Activated CD4-positive, alpha-beta T cell treated with anti-CD3 and anti-CD28 coated beads, Interleukin-2, amount 10 ng/mL, durations not matched to agents 7 days and 5 days (primary cell): ENCODE results near the gene PLAAT2. TPM values are rescaled to one million over a fixed set of nuclear protein-coding genes. Genes with fewer than 3 reads are reported as not detected.
"Not testable (repeated sequence)": the region's sequence is repeated elsewhere in the genome, so short reads cannot be mapped to it uniquely, and the experiment has no call there.

Source experiments
- CTCF ChIA-PET: fragments of 350-600 bp; sonication (Branson Sonifier 250); formaldehyde crosslinking; loops from one replicate; lab custom pipeline; 2021; ENCODE audit warnings: antibody characterized with exemption; lab: Charles Lee
- POLR2A ChIA-PET: fragments of 350-600 bp; sonication (Branson Sonifier 250); formaldehyde crosslinking; loops from one replicate; lab custom pipeline; 2021; ENCODE audit warnings: antibody characterized with exemption; lab: Charles Lee
- DNase-seq: peaks from one replicate; pipeline ENCODE4 v3.0.0-alpha.2; 2020
- H3K27ac Mint-ChIP-seq: one replicate; pipeline ENCODE4 v1.8.0; 2021; ENCODE audit warnings: mild to moderate bottlenecking, moderate library complexity, mixed read lengths
- H3K27me3 Mint-ChIP-seq: one replicate; pipeline ENCODE4 v1.8.0; 2021; ENCODE audit warnings: mixed read lengths
- H3K36me3 Mint-ChIP-seq: one replicate; pipeline ENCODE4 v1.8.0; 2021; ENCODE audit warnings: low read depth, mixed read lengths
- H3K4me1 Mint-ChIP-seq: one replicate; pipeline ENCODE4 v1.8.0; 2021; ENCODE audit warnings: mixed read lengths
- H3K4me3 Mint-ChIP-seq: one replicate; pipeline ENCODE4 v1.8.0; 2021; ENCODE audit warnings: mild to moderate bottlenecking, moderate library complexity, mixed read lengths
- H3K9me3 Mint-ChIP-seq: one replicate; pipeline ENCODE4 v1.8.0; 2021; ENCODE audit warnings: mixed read lengths
- total RNA-seq, 2 experiments: library from RNA; stranded (reverse); gene quantifications; one replicate each; pipeline ENCODE4 v1.2.3, GENCODE V29; 2021

The PLAAT2 gene
- total RNA-seq, 2 experiments from 2014 or later = 0.29 TPM; not detected in 1

DNA sequence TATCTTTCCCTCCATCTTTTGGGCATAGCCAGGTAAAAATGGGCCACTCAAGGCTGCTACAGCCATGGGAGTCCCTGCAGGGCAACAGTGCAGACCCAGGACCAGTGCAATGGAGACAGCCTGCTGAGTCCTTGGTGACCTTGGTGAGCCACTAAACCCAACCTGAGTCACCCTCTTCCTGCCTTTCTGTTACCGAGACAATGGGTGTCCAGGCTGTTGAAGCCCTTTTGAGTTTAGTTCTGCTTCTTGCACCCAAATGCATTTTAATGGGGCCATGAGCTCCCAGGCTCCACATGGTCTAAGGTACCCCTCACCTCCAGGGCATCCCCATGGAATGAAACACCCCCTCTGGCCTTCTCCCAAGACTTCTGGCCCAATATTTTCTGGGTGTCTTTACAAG lies 27.4 kb downstream of the PLAAT2 start:
- no peaks in the 10 kb centered on the region for H3K9me3 Mint-ChIP-seq
- peaks cover 82% of the 10 kb centered on the region for H3K4me1 Mint-ChIP-seq
- no peaks in the 10 kb centered on the region for H3K27me3 Mint-ChIP-seq
- H3K27ac Mint-ChIP-seq = peak overlapping the region; percentile 94
- ChIA-PET CTCF (interaction anchor here (1.3 to 2.5 kb wide), 3 partner anchors 12 to 29 kb away, joined by 4 to 8 read pairs (median 6); no protein-coding TSS in a partner anchor), POLR2A (no interaction called here)
- peak overlapping the region; percentile 88 for H3K4me3 Mint-ChIP-seq
- H3K36me3 Mint-ChIP-seq = peaks cover 13% of the 10 kb centered on the region
- peak; percentile 34 for DNase-seq

DNA sequence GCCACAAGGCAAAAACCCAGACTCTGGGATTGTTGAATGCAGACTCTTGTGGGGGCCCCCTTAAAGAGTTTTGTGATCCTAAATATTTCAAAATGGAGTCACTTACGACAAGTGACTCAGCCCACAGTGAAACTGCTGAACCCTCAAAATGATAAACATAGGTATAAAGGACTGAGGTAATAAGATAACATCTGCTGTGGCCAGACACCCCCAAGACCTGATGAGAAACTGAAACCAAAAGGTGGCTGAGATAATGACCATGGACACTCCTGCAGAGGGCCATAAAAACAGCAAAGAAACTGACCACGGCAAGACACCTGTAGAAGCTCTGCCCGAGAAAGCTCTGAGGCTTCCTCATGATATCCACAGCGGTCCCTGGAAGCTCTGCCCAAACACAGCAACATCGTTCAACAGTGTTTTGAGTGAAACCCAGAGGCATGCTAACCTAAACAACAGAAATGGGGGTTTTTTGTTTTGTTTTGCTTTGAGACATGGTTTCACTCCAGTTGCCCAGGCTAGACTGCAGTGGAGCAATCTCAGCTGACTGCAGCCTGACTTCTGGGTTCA lies 28.2 kb downstream of the PLAAT2 start:
- Mint-ChIP-seq H3K9me3 (no peaks in the 10 kb centered on the region), H3K4me1 (peaks cover 81% of the 10 kb centered on the region), H3K4me3 (peak overlapping the region; percentile 21), H3K27ac (peak overlapping the region; percentile 94), H3K27me3 (no peaks in the 10 kb centered on the region), H3K36me3 (peaks cover 8% of the 10 kb centered on the region)
- peak; percentile 17 for DNase-seq
- POLR2A ChIA-PET = interaction anchor here (0.6 kb wide), 1 partner anchor 50 kb away, joined by 3 read pairs; no protein-coding TSS in a partner anchor
- CTCF ChIA-PET = no interaction called here

DNA sequence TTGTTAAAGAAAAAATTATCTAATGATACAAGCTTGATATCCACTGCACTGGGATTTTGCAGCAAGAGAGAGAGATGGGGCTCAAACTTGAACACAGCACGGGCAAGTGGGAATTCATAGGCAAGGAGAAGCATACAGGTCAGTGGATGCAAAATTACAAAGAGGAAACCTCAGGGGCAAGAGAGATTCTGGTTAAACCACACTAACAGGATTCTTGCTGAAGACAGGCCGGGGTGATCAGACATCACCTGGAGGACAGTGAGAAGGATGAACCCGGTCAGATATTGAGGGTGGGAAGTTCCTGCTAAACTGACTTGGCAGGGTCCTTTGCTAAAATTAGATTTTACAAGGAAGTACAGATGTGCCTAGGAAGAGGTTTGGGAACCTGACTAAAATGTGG lies 29.1 kb downstream of the PLAAT2 start:
- no peaks in the 10 kb centered on the region for H3K9me3 Mint-ChIP-seq
- CTCF ChIA-PET = interaction anchor here (1.2 kb wide), 1 partner anchor 55 kb away, joined by 3 read pairs; no protein-coding TSS in a partner anchor
- no peak for DNase-seq
- H3K36me3 Mint-ChIP-seq = peaks cover 7% of the 10 kb centered on the region
- POLR2A ChIA-PET = interaction anchor here (0.5 kb wide), 1 partner anchor 94 kb away, joined by 3 read pairs; no protein-coding TSS in a partner anchor
- H3K4me1 Mint-ChIP-seq = peaks cover 85% of the 10 kb centered on the region
- peak overlapping the region; percentile 72 for H3K27ac Mint-ChIP-seq
- H3K27me3 Mint-ChIP-seq = no peaks in the 10 kb centered on the region
- no peak overlapping the region for H3K4me3 Mint-ChIP-seq

DNA sequence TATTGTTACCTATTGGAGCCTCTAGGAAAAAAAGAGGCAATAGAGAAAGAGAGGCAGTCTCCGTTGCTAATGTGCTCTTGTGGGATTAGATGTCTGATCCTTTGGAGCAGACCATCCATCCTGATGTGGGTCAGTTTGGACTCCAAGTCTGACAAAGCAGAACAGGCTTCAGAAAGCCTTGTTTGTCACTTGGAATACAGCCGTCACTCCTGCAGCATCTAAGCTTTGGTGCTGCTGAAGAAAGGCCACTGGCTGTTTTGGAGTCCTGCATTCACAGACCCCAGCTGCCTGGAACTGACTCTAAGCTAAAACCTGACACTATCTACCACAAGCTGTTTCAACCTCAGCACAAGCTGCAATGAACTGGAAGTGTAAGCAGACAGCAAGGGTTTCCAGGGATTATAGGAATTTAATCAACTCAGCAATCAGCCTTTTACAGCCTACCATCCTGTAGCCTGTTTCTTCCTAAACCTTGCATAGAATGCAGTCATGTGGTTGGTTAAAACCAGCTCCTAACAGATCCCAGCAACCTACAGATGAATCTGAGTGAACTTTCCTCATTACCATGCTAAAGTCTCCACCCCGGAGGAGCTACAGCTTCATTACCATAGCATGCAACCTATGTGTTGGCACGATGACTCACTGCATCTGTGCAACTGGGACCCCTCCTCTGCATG lies 30.2 kb downstream of the PLAAT2 start:
- ChIA-PET CTCF (interaction anchor here (1.1 to 1.3 kb wide), 3 partner anchors 12 to 54 kb away, joined by 3 to 5 read pairs (median 3); no protein-coding TSS in a partner anchor), POLR2A (interaction anchor here (0.6 kb wide), 1 partner anchor 21 kb away, joined by 3 read pairs; no protein-coding TSS in a partner anchor)
- Mint-ChIP-seq H3K9me3 (no peaks in the 10 kb centered on the region), H3K4me1 (peaks cover 77% of the 10 kb centered on the region), H3K36me3 (peaks cover 3% of the 10 kb centered on the region), H3K27ac (no peak overlapping the region), H3K4me3 (no peak overlapping the region), H3K27me3 (no peaks in the 10 kb centered on the region)
- DNase-seq = no peak

DNA sequence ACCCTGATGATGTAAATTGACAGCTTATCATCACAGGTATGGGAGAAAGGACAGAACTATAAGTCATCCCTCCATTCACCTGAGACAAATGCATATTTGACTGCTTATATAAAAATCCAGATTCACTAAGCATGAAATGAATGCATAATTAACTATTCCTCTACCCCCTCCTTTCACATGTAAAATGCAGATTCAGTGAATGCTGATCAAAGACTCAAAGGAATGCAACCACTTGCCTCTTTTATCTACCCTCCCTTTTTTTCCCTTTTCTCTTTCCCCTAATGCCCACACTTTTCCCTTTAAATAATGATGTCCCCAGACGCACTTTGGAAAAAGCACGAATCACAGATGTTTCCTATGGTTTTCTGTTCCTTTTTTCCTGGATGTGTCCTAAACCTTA lies 31.1 kb downstream of the PLAAT2 start:
- peaks cover 70% of the 10 kb centered on the region for H3K4me1 Mint-ChIP-seq
- CTCF ChIA-PET = interaction anchor here (1.1 to 1.3 kb wide), 2 partner anchors 11 to 13 kb away, joined by 3 to 5 read pairs; no protein-coding TSS in a partner anchor
- H3K27ac Mint-ChIP-seq = peak overlapping the region; percentile 81
- POLR2A ChIA-PET = no interaction called here
- peak overlapping the region; percentile 12 for H3K4me3 Mint-ChIP-seq
- H3K36me3 Mint-ChIP-seq = peaks cover under 1% of the 10 kb centered on the region
- H3K27me3 Mint-ChIP-seq = no peaks in the 10 kb centered on the region
- H3K9me3 Mint-ChIP-seq = no peaks in the 10 kb centered on the region
- DNase-seq = no peak

DNA sequence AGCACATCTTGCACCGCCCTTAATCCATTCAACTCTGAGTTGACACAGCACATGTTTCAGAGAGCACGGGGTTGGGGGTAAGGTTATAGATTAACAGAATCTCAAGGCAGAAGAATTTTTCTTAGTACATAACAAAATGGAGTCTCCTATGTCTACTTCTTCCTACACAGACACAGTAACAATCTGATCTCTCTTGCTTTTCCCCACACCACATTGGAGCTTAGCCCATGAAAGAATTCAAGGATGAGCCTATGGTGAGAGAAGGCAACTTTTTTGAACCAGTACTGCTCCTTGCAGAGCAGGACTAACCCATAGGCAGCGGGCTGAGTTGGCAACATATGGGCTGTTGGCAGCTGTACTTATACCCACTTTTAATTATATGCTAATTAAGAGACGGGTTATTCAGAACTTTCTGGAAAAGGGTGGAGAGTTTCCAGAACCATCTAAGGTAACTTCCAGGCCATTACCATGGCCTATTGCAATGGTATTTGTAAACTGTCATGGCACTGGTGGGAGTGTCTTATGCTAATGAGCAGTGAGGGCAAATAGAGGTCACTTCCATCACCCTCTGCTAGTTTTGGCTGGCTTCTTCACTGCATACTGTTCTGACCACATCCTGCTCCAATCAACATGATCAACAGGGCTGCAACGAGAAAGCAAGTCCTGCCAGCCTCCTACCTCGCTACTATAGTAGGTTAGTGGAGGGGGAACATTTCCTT lies 31.9 kb downstream of the PLAAT2 start:
- CTCF ChIA-PET = interaction anchor here (1.2 kb wide), 1 partner anchor 20 kb away, joined by 3 read pairs; no protein-coding TSS in a partner anchor
- H3K4me3 Mint-ChIP-seq = peak overlapping the region; percentile 34
- H3K9me3 Mint-ChIP-seq, H3K27me3 Mint-ChIP-seq, H3K36me3 Mint-ChIP-seq, POLR2A ChIA-PET: not testable (repeated sequence)
- peaks cover 67% of the 10 kb centered on the region for H3K4me1 Mint-ChIP-seq
- peak overlapping the region; percentile 81 for H3K27ac Mint-ChIP-seq
- peak; percentile 86 for DNase-seq

DNA sequence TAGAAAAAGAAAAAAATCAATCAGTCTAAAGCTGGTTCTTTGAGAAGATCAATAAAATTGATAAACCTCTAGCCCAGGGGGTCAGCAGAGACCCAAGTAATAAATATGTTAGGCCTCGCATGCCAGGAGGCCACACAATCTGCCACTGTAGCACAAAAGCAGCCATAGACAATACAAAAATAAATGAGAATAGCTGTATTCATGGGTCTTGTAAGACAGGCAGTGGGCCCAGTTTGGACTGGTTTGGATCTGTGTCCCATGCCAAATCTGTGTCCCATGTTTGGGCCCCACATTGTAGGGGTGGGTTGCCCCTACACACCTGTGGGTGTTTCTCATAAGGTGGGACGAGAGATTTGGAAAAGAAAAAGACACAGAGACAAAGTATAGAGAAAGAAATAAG lies 33.2 kb downstream of the PLAAT2 start:
- ChIA-PET POLR2A (no interaction called here), CTCF (no interaction called here)

DNA sequence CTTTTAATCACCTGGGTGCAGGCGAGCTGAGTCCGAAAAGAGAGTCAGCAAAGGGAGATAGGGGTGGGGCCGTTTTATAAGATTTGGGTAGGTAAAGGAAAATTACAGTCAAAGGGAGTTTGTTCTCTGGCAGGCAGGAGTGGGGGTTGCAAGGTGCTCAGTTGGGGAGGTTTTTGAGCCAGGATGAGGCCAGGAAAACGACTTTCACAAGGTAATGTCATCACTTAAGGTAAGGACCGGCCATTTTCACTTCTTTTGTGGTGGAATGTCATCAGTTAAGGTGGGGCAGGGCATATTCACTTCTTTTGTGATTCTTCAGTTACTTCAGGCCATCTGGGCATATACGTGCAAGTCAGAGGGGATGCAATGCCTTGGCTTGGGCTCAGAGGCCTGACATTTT lies 33.8 kb downstream of the PLAAT2 start:
- CTCF ChIA-PET = interaction anchor here (0.5 kb wide), 1 partner anchor 12 kb away, joined by 3 read pairs; no protein-coding TSS in a partner anchor
- H3K27ac Mint-ChIP-seq, H3K4me3 Mint-ChIP-seq, H3K9me3 Mint-ChIP-seq, DNase-seq, H3K27me3 Mint-ChIP-seq, H3K36me3 Mint-ChIP-seq, POLR2A ChIA-PET: not testable (repeated sequence)
- peaks cover 49% of the 10 kb centered on the region for H3K4me1 Mint-ChIP-seq

More for the DNA sequence above, 33.2 kb downstream of the PLAAT2 start:
- H3K27ac Mint-ChIP-seq = no peak overlapping the region
- no peak for DNase-seq
- H3K4me3 Mint-ChIP-seq = no peak overlapping the region
- peaks cover 1% of the 10 kb centered on the region for H3K36me3 Mint-ChIP-seq
- H3K4me1 Mint-ChIP-seq = peaks cover 55% of the 10 kb centered on the region
- H3K27me3 Mint-ChIP-seq = no peaks in the 10 kb centered on the region
- H3K9me3 Mint-ChIP-seq = no peaks in the 10 kb centered on the region

DNA sequence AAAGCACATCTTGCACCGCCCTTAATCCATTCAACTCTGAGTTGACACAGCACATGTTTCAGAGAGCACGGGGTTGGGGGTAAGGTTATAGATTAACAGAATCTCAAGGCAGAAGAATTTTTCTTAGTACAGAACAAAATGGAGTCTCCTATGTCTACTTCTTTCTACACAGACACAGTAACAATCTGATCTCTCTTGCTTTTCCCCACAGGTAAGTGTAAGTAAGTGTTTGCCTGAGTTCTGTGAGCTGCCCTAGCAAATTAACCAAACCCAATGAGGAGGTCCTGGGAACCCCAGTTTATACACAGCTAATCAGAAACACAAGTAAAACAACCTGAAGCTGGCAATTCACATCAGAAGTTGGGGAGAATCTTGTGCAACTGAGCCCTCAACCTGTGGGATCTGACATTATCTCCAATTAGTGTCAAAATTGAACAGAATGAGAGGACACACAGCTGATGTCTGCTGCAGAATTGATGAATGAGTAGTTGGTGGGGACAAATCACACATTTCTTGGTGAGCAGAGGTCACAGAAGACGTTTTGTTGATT lies 34.4 kb downstream of the PLAAT2 start:
- H3K4me3 Mint-ChIP-seq, H3K36me3 Mint-ChIP-seq, POLR2A ChIA-PET, DNase-seq, H3K27me3 Mint-ChIP-seq, H3K9me3 Mint-ChIP-seq, CTCF ChIA-PET, H3K27ac Mint-ChIP-seq: not testable (repeated sequence)
- H3K4me1 Mint-ChIP-seq = peaks cover 44% of the 10 kb centered on the region

DNA sequence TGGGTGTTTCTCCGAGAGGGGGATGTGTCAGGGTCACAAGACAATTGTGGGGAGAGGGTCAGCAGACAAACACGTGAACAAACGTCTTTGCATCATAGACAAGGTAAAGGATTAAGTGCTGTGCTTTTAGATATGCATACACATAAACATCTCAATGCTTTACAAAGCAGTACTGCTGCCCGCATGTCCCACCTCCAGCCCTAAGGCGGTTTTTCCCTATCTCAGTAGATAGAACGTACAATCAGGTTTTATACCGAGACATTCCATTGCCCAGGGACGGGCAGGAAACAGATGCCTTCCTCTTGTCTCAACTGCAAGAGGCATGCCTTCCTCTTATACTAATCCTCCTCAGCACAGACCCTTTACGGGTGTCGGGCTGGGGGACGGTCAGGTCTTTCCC lies 35.0 kb downstream of the PLAAT2 start:
- H3K36me3 Mint-ChIP-seq, CTCF ChIA-PET, H3K4me3 Mint-ChIP-seq, DNase-seq, H3K27ac Mint-ChIP-seq, POLR2A ChIA-PET, H3K9me3 Mint-ChIP-seq, H3K27me3 Mint-ChIP-seq: not testable (repeated sequence)
- H3K4me1 Mint-ChIP-seq = peaks cover 37% of the 10 kb centered on the region

DNA sequence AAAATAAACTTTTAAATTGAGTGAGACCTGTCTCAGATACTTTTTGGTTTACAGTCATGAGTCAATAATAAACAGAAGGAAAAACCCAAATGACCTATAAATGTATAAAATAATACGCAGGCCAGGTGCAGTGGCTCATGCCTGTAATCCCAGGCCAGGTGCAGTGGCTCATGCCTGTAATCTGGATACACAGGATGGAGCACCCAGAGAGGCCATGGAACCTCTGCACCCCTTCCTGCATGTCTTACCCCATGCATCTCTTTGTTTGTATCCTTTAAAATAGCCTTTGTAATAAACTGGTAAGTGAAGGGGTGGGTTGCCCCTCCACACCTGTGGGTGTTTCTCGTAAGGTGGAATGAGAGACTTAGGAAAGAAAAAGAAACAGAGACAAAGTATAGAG lies 35.5 kb downstream of the PLAAT2 start:
- no peak overlapping the region for H3K27ac Mint-ChIP-seq
- peaks cover 4% of the 10 kb centered on the region for H3K36me3 Mint-ChIP-seq
- CTCF ChIA-PET = no interaction called here
- peaks cover 5% of the 10 kb centered on the region for H3K9me3 Mint-ChIP-seq
- H3K4me3 Mint-ChIP-seq = no peak overlapping the region
- no peak for DNase-seq
- H3K4me1 Mint-ChIP-seq = peaks cover 32% of the 10 kb centered on the region
- no peaks in the 10 kb centered on the region for H3K27me3 Mint-ChIP-seq
- POLR2A ChIA-PET = no interaction called here

DNA sequence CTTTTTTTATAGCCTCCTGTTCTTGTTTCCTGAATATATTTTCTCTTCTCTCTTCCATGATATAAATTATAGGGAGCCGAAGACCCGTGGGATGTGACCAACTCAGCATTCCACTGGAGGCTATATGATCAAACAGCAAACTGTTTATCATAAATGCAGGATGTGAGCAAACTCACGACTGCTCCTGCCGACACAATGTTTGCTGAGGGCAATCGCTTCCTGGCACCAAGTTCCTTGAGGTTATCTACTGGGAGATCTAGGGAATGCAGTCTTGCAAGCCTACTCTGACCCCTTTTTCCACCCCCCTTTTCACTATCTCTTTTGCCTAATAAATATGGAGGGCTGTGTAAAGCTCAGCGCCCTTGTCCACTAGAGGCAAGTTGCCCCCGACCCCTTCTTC lies 40.0 kb downstream of the PLAAT2 start:
- Mint-ChIP-seq H3K4me3 (no peak overlapping the region), H3K27ac (no peak overlapping the region), H3K4me1 (peaks cover 10% of the 10 kb centered on the region), H3K36me3 (peaks cover 4% of the 10 kb centered on the region), H3K27me3 (peaks cover 4% of the 10 kb centered on the region), H3K9me3 (peaks cover 7% of the 10 kb centered on the region)
- POLR2A ChIA-PET = no interaction called here
- CTCF ChIA-PET = interaction anchor here (0.6 kb wide), 1 partner anchor 142 kb away, joined by 3 read pairs; no protein-coding TSS in a partner anchor
- DNase-seq = no peak
